Measurements from ENCODE around the gene PAQR3. TPM values are rescaled to one million over a fixed set of nuclear protein-coding genes. Genes with fewer than 3 reads are reported as not detected.
"Not testable (repeated sequence)": the region's sequence is repeated elsewhere in the genome, so short reads cannot be mapped to it uniquely, and the experiment has no call there.

Gene PAQR3
- total and polyA plus RNA-seq, 2 of the 4 experiments (the other 2 are of a cell fraction): 11.5 to 11.8 TPM

DNA sequence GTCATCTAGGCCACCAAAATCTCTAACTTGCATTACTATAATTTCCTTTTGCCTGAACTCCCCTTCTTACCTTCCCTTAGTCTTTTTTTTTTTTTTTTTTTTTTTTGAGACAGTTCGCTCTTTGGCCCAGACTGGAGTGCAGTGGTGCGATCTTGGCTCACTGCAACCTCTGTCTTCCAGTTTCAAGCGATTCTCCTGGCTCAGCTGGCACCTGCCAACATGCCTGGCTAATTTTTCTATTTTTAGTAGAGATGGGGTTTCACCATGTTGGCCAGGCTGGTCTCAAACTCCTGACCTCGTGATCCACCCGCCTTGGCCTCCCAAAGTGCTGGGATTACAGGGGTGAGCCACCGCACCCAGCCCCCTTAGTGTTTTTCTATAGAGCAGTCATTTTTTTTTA is 30.3 kb downstream of the PAQR3 start:
- dilution Hi-C loops (cut with HindIII; ENCODE audit: low sequenced_read_pairs, unreplicated experiment); H4K8ac ChIP-seq (ENCODE audit: low read depth in 2 of 2, low read length in 2 of 2); H3K79me1 ChIP-seq (ENCODE audit: low read depth in 1 of 2, low read length in 2 of 2): not testable (repeated sequence)

More for the DNA sequence above, 30.3 kb downstream of the PAQR3 start:
- H3K27me3 ChIP-seq (ENCODE audit: control insufficient read depth, insufficient read depth, low read length); H3K18ac ChIP-seq (ENCODE audit: low read depth, low read length); H3K56ac ChIP-seq (ENCODE audit: extremely low read depth, insufficient read depth, low read length); H3K9ac ChIP-seq (ENCODE audit: low read depth, low read length); H3K14ac ChIP-seq (replicated peaks; ENCODE audit: low read depth, low read length); H2BK5ac ChIP-seq (ENCODE audit: low read depth, low read length, poor library complexity, severe bottlenecking); in situ Hi-C loops (cut with MboI; ENCODE audit: low sequenced_read_pairs); H3K36me3 ChIP-seq (ENCODE audit: control insufficient read depth, insufficient read depth, low read length); POLR2A ChIA-PET (ENCODE audit: unreplicated experiment); H4K5ac ChIP-seq (ENCODE audit: low read depth, low read length); CTCF ChIA-PET; H2AK5ac ChIP-seq (ENCODE audit: low read depth, low read length); H3K4me2 ChIP-seq (ENCODE audit: low read depth, low read length); intact Hi-C loops (cut with micrococcal nuclease); H4K20me1 ChIP-seq (ENCODE audit: insufficient read depth, low read length); ATAC-seq (ENCODE audit: low read depth); H3K4me1 ChIP-seq (ENCODE audit: control insufficient read depth, insufficient read depth, low read length); BruUV-seq (replicated peaks); H2AK9ac ChIP-seq (replicated peaks; ENCODE audit: low read depth, low read length, poor library complexity); H2BK20ac ChIP-seq (ENCODE audit: low read depth, low read length); H2BK120ac ChIP-seq (ENCODE audit: low read depth, low read length); DNase-seq; H3K4ac ChIP-seq (ENCODE audit: low read depth, low read length); H3K4me3 ChIP-seq (ENCODE audit: insufficient read depth, low read depth, low read length); H3K27ac ChIP-seq (ENCODE audit: insufficient read depth, low read length); H2BK15ac ChIP-seq (ENCODE audit: low read depth, low read length); H3K23ac ChIP-seq (ENCODE audit: low read depth, low read length); H4K91ac ChIP-seq (ENCODE audit: insufficient read depth, low read depth, low read length); H3K9me1 ChIP-seq (ENCODE audit: insufficient read depth, low read length); H3K9me3 ChIP-seq (ENCODE audit: control insufficient read depth, insufficient read depth, low read length); H2AFZ ChIP-seq (replicated peaks; ENCODE audit: low read length, poor library complexity): not testable (repeated sequence)
- WGBS, 2 experiments (ENCODE audit: extremely low coverage in 2 of 2, insufficient read length in 1 of 2): no CpG with 5 or more reads among the region's 6 CpGs

All from IMR-90 (cell line).